GM20000 (cell line): ENCODE data around the gene ARPP19.
"Not testable (repeated sequence)": the region's sequence is repeated elsewhere in the genome, so short reads cannot be mapped to it uniquely, and the experiment has no call there.

Source experiments
- DNase-seq: peaks from one replicate; pipeline ENCODE4 v3.0.0; 2012; ENCODE audit warnings: low spot score
- TF ChIP-seq, protein P1 (sequence below): IDR thresholded peaks from 2 replicates; pipeline ENCODE4 v1.5.1; 2012; ENCODE audit warnings: mild to moderate bottlenecking, control low read depth; ENCODE audit errors: extremely low read depth, missing control alignments

The ARPP19 gene

DNA sequence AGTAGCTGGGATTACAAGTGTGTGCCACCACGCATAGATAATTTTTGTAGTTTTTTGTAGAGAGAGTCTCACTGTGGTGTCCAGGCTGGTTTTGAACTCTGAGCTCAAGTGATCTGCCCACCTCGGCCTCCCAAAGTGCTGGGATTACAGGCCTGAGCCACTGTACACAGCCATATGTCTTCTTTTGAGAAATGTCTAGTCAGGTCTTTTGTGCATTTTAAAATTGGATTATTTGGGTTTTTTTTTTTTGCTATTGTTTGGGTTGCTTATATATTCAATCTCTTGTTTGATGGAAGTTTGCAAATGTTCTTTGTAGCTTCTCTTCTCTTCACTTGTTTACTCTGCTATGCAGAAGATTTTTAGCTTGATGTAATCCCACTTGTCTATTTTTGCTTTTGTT, 6.2 kb upstream of the ARPP19 start:
- TF ChIP-seq, protein P1, sequence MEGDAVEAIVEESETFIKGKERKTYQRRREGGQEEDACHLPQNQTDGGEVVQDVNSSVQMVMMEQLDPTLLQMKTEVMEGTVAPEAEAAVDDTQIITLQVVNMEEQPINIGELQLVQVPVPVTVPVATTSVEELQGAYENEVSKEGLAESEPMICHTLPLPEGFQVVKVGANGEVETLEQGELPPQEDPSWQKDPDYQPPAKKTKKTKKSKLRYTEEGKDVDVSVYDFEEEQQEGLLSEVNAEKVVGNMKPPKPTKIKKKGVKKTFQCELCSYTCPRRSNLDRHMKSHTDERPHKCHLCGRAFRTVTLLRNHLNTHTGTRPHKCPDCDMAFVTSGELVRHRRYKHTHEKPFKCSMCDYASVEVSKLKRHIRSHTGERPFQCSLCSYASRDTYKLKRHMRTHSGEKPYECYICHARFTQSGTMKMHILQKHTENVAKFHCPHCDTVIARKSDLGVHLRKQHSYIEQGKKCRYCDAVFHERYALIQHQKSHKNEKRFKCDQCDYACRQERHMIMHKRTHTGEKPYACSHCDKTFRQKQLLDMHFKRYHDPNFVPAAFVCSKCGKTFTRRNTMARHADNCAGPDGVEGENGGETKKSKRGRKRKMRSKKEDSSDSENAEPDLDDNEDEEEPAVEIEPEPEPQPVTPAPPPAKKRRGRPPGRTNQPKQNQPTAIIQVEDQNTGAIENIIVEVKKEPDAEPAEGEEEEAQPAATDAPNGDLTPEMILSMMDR: no peak
- DNase-seq: no peak

DNA sequence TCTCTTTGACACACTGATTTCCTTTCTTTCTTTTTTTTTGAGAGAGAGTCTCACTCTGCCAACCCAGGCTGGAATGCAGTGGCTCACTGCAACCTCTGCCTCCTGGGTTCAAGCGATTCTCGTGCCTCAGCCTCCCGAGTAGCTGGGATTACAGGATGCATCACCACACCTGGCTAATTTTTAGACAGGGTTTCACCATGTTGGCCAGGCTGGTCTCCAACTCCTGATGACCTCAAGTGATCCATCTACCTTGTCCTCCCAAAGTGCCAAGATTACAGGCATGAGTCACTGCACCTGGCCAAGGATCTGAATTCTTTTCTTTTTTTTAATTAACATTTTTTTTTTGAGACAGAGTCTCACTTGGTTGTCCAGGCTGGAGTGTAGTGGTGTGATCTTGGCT, 5.8 kb upstream of the ARPP19 start:
- not testable (repeated sequence) for DNase-seq

DNA sequence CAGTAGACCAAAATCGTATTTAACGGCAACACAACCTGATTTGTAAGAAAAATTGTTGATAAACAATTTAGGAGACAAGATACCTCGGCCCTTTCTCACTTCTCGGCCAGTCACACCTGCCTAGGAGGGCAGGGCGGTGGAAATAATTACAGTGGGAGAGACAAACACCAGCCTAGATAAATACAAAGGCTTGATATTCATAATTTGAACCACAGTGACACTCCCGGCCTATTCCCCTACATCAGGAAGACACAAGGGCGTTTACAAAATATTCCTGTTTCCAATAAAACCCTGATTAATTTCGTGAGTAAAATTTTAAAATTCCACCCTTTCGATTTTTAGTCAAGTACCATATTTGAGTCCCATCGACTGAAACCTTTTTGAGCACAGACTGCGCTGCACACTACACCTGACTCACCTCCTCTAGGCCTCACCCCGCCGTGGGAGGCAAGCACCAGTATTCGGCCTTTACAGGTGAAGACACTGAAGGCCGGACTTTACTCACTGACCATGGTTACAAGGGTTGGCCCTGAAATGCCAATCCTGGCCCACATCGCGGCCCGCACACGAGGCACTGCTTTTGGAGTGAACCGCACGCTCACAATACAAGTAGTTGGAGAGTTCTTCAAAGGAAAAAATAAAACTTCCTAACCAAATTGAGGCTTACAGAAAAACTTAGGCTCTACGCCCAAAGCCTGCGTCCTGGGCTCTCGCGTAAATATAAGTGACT, 794 bp downstream of the ARPP19 start:
- DNase-seq: peak; percentile 36
- TF ChIP-seq, protein P1: no peak

DNA sequence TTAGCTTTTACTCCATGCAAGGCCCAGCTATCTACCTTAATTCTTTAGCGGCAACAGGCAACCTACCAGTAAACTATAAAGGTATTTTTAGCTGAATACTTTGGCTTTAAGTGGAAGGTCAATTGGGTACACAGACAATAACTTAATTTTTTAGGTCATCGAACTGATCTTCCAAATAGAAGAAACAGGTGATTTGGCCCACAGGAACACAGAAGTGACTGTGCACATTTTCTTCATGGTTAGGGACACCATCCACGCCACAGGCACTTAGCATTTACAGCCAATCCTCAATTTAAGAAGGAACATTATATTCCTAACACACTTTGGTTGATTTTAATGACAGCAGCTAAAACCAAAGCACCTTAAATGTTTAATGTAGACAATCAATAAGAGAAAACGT, 1.9 kb downstream of the ARPP19 start:
- no peak for DNase-seq
- TF ChIP-seq, protein P1: no peak

DNA sequence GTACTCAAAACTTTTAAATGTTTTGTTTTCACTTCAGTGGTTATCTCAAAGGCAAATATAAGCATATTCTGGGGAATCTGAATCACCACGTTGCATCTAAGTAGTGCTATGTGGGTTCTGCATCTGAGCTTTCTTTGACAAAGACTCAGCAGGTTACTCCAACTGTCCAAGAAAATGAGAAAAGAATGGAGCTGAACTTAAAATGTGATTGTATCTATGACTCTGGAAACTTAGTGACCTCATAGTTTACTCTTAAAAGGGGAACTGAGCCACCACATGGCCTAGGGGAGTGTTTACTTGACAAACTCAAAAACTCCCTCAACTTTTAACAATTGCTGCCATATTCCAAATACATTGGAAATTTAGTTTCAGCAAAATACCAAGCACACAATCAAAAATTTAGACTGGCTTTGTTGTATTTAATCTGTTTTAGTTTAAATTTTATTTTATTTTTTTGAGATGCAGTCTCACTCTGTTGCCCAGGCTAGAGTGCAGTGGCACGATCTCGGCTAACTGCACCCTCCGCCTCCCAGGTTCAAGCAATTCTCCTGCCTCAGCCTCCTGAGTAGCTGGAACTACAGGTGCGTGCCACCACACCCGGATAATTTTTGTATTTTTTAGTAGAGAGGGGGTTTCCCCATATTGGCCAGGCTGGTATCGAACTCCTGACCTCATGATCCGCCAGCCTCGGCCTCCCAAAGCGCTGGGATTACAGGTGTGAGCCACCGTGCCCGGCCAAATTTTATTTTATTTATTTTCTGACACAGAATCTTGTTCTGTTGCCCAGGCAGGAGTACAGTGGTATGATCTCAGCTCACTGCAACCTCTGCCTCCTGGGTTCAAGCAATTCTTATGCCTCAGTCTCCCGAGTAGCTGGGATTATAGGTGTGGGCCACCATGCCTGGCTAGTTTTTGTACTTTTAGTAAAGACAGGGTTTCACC, 3.1 kb downstream of the ARPP19 start:
- peak; percentile 53 for DNase-seq

DNA sequence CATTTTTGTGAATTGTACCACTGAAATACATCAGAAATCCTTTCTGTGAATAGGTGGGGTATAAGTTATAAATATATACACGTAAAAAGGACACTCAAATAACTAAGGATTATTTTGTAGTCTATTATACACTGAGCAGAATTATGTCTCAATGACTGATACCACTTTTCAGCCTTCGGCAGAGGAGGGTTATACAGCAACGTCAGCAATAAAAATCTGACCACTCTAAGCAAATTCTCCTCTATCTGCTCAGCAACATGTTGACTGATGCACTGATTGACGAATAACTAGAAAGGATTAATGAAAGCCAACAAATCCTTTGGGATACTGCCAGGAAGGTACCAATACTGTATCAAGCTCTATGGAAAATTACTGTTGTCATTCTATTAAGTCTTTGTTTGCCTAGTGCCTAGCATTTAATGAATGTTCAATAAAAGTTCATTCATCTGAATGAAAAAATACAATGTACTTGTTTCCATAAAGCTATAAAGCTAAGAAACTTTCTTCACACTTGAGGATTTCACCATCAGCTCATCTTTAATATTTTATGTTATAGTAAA, 5.2 kb downstream of the ARPP19 start:
- DNase-seq: no peak
- TF ChIP-seq, protein P1: no peak

DNA sequence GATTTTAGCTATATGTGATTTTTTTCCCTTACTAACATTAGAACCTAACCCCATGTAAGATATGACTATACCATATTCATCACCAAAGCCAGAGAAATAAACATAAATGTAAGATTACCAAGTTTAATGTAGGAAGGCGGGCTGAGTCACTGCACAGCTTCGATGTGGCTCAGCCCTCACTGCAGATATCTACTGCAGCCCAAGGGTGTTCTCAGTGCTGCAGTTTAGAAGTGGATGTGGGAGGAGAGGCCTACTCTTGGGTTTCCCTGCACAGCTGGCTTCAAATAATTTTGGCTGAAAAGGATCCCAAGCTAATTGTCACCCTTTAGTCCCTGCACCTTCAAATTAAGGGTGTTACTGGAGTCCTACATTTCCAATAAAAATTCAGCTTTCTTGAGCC, 9.3 kb downstream of the ARPP19 start:
- DNase-seq: peak; percentile 24
- TF ChIP-seq, protein P1: no peak

DNA sequence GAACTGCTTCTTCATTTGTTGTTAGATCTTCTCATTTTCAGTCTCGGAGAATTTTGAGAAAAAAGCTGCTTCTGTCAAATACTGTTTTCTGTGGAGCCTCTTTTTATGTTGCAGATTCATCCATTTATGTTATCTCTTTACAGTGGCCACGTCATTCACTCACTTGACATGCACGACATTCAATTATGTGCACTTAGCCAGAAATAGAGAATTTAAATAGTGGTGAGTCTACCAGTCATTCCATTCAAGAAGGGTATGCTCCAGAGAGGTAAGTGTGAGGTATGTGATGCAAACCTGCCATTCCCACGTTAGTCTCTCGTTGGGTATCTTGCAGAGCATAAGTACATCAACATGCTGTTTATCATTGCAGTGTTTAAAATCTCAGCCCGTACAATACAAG, 9.8 kb downstream of the ARPP19 start:
- DNase-seq: no peak
- TF ChIP-seq, protein P1: no peak
